Astrocyte of the cerebellum (primary cell): ENCODE data around the gene BMP2K.
"Not testable (repeated sequence)": the region's sequence is repeated elsewhere in the genome, so short reads cannot be mapped to it uniquely, and the experiment has no call there.

ENCODE experiments used
- DNase-seq: peaks from one replicate; pipeline ENCODE4 v3.0.0-alpha.2; 2011; ENCODE audit warnings: low read depth
- H3K4me3 ChIP-seq: 2 replicates; pipeline ENCODE4 v1.5.1; 2011; ENCODE audit warnings: mild to moderate bottlenecking, low read depth, low read length, moderate library complexity
- in situ Hi-C: cut with HindIII; loops from 2 replicates; pipeline ENCODE4 v1.10.0; 2017; ENCODE audit warnings: low sequenced_read_pairs
- TF ChIP-seq, protein P1 (sequence below): IDR thresholded peaks from 2 replicates; pipeline ENCODE4 v1.5.1; 2012; ENCODE audit warnings: low read length, low read depth, moderate library complexity, mild to moderate bottlenecking; ENCODE audit errors: missing control alignments

Gene BMP2K

DNA sequence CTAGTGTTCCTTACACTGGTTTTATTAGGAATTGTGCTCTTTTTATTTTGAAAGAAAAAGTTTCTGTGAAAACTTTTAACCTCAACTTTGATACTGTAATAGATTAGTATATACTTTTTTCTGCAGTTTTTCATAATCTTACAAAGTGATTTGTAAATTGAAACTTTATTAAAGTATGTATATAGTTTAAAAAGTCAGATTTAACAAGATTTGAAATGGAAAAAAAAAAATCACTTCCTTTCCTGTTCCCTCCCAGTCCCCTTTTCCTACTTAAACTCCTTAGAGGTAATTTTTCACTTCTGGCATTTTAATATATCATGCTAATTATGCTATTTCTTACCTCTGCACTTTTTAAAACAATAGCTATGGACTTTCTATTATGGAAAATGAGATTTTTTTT, 113.8 kb downstream of the BMP2K start:
- no peak overlapping the region for H3K4me3 ChIP-seq
- DNase-seq: no peak
- TF ChIP-seq, protein P1, sequence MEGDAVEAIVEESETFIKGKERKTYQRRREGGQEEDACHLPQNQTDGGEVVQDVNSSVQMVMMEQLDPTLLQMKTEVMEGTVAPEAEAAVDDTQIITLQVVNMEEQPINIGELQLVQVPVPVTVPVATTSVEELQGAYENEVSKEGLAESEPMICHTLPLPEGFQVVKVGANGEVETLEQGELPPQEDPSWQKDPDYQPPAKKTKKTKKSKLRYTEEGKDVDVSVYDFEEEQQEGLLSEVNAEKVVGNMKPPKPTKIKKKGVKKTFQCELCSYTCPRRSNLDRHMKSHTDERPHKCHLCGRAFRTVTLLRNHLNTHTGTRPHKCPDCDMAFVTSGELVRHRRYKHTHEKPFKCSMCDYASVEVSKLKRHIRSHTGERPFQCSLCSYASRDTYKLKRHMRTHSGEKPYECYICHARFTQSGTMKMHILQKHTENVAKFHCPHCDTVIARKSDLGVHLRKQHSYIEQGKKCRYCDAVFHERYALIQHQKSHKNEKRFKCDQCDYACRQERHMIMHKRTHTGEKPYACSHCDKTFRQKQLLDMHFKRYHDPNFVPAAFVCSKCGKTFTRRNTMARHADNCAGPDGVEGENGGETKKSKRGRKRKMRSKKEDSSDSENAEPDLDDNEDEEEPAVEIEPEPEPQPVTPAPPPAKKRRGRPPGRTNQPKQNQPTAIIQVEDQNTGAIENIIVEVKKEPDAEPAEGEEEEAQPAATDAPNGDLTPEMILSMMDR: no peak
- in situ Hi-C loops: no loop called here

DNA sequence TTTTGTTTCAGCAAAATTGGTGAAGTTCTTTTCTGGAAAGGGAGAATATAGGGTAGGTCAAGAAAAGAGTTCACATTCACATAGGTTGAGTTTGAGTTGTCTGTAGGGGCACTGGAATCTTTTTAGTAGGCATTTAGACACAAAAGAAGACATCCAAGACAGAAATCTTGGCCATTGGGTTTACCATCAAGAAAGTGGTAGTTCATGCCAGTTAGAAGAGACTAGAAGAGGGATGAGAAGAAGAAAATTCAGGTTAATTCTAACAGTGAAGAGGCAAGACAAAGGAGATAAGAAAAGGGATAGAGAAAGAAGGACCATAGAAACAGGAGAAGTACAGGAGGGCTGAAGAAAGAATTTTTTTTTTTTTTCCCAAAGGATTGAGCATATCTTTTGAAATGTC, 123.2 kb downstream of the BMP2K start:
- TF ChIP-seq, protein P1: no peak
- in situ Hi-C loops: no loop called here
- no peak for DNase-seq

DNA sequence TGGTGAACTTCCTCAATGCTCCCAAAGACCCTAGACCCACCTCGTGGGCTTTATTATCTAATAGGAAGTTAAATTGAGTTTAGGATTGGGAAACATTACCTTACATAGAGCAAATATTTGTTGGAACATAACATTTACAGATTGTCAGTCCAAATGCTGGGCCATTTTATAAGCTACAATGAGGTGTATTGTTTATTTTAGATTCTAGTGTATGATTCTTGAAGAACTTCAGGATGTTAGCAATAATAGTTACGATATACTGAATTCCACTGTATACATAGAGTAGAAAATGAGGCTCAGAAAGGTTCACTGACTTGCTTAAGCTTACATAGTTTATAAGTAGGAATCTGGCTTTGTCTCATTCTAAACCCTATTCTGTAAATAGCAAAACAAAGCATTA, 125.7 kb downstream of the BMP2K start:
- TF ChIP-seq, protein P1: no peak

More for the DNA sequence above, 123.2 kb downstream of the BMP2K start:
- no peak overlapping the region for H3K4me3 ChIP-seq

DNA sequence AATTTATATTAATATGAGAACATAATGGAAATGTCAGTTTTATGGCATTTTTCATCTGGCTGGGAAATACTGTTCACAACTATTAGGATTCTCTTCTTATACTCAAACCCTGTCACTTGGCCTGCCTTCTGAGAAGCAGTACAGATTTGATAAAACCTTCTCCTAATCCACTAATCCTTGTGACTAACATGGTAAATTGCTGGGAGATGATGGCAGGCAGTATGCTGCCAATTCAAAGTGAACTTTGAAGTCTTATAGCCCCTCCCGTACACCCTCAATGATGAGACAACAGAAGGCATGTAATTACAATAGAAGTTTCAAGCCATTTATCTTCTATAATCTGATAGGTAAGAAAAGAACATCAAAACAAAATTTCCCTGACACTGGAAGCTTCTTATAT, 126.1 kb downstream of the BMP2K start:
- DNase-seq: no peak
- H3K4me3 ChIP-seq: no peak overlapping the region
- TF ChIP-seq, protein P1: no peak
- in situ Hi-C loops: no loop called here

More for the DNA sequence above, 125.7 kb downstream of the BMP2K start:
- no peak overlapping the region for H3K4me3 ChIP-seq
- in situ Hi-C loops: no loop called here
- no peak for DNase-seq

DNA sequence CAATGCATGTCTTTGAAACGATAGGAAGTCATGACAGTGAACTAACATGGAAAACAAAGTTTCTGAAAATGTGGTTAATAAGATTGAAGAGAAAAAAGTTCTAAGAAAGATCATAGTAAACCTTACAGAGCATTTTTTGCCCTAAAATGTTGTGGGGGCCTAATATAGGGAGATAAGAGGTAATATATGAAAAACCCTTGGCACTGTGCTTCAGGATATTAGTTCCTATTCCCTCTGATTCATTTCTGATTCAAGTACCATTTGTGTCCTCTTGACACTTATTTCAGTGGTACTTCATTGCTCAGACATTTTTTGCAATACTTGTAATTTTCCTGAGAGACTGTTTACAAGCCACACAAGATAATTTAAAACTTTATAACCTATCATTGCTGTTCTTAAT, 128.0 kb downstream of the BMP2K start:
- TF ChIP-seq, protein P1: no peak

DNA sequence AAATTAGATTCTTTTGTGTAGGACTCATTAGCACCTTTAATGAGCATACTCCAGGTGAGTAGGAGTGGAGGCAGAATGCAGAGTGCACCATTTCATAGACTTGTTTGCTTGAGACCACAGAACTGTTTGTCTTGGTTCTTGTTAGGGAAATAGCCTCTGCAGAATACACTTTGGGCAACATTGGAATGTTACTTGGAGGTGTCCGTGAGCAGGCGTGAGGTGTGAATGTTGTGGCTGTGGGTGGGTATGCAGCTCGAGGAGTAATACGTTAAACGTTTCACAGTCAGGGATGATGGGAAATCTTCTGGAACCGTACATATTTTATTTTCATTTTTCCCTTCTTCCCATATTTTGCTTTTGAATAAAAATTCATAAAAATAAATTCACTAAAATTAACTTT, 131.5 kb downstream of the BMP2K start:
- DNase-seq: no peak
- in situ Hi-C loops: no loop called here
- TF ChIP-seq, protein P1: no peak
- H3K4me3 ChIP-seq: no peak overlapping the region

More for the DNA sequence above, 128.0 kb downstream of the BMP2K start:
- H3K4me3 ChIP-seq: no peak overlapping the region
- DNase-seq: no peak
- in situ Hi-C loops: no loop called here

DNA sequence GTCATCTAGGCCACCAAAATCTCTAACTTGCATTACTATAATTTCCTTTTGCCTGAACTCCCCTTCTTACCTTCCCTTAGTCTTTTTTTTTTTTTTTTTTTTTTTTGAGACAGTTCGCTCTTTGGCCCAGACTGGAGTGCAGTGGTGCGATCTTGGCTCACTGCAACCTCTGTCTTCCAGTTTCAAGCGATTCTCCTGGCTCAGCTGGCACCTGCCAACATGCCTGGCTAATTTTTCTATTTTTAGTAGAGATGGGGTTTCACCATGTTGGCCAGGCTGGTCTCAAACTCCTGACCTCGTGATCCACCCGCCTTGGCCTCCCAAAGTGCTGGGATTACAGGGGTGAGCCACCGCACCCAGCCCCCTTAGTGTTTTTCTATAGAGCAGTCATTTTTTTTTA, 132.8 kb downstream of the BMP2K start:
- H3K4me3 ChIP-seq, in situ Hi-C loops, DNase-seq: not testable (repeated sequence)
